Prostate gland (tissue), 2 donors: Measurements from ENCODE around the gene WWP2.

Experiments
- POLR2A ChIP-seq: fragments of 450-650 bp; IDR thresholded peaks from one replicate; pipeline ENCODE4 v1.6.1; 2016; ENCODE audit warnings: antibody characterized with exemption, mild to moderate bottlenecking
- POLR2AphosphoS5 ChIP-seq: sonication (generic); formaldehyde crosslinking; IDR thresholded peaks from one replicate; pipeline ENCODE4 v1.6.1; 2017; ENCODE audit warnings: antibody characterized with exemption
- TF ChIP-seq, protein P1 (sequence below), 4 experiments: fragments of 200-600 bp in 2 of 4; fragments of 450-650 bp in 2 of 4; sonication (generic) in 2 of 4; IDR thresholded peaks; 1 replicate in 3 of 4; 2 replicates in 1 of 4; pipeline ENCODE4 v1.5.1; 2016 to 2019; ENCODE audit warnings: antibody characterized with exemption in 4 of 4, mild to moderate bottlenecking in 2 of 4, moderate library complexity in 2 of 4

DNA sequence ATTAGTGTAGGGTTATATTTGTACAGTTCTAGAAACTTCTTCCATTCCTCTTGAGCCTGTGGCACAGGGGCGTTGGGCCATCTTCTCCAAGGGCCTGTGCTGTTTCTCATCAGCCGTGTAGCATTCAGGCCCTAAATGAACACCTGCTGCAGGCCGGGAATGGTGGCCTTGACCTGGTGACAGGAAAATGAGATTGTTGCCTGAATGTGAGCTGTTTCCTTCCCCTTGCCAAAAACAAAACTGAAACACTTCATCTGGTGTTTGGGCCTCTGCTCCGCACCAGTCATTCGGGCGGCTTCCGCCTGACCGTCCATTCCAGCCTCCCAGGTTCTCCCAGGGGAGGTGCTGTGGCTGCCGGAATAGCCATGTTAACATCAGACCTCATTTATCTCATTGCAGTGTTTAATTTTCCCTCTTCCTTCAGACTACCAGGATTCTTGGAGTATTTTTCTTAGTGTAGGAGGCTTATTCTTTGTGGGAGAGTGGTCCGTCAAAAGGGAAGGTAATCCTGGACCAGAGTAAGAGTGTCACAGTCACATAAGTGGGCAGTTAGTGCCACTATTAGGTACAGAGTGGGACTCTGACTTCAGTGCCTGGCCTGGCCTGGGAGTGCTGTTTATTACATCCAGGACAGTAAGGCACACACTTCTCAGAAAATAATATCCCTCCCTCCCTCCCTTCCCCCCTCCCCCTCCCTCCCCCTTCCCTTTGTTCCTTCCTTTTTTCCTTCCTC is 61.9 kb downstream of the WWP2 start:
- TF ChIP-seq, protein P1, sequence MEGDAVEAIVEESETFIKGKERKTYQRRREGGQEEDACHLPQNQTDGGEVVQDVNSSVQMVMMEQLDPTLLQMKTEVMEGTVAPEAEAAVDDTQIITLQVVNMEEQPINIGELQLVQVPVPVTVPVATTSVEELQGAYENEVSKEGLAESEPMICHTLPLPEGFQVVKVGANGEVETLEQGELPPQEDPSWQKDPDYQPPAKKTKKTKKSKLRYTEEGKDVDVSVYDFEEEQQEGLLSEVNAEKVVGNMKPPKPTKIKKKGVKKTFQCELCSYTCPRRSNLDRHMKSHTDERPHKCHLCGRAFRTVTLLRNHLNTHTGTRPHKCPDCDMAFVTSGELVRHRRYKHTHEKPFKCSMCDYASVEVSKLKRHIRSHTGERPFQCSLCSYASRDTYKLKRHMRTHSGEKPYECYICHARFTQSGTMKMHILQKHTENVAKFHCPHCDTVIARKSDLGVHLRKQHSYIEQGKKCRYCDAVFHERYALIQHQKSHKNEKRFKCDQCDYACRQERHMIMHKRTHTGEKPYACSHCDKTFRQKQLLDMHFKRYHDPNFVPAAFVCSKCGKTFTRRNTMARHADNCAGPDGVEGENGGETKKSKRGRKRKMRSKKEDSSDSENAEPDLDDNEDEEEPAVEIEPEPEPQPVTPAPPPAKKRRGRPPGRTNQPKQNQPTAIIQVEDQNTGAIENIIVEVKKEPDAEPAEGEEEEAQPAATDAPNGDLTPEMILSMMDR (IDR thresholded peaks at IDR 0.05) = no peak
- no peak for TF ChIP-seq POLR2AphosphoS5
- no peak for TF ChIP-seq POLR2A
